Spleen (tissue), 11 donors: ENCODE measurements around the gene CNIH2. TPM values are rescaled to one million over a fixed set of nuclear protein-coding genes. Genes with fewer than 3 reads are reported as not detected.

Source experiments
- DNase-seq: peaks from one replicate; pipeline ENCODE4 v3.0.0-alpha.2; 2020
- H3K27ac ChIP-seq, 8 donors: fragments of 200-600 bp; sonication (generic) in 7 of 8; 1 replicate in 4 of 8; 2 replicates in 4 of 8; pipeline versions ENCODE4 v1.5.0 to v1.8.0; 2016 to 2021; ENCODE audit warnings: inconsistent platforms in 4 of 8, mild to moderate bottlenecking in 4 of 8, moderate library complexity in 1 of 8
- H3K27me3 ChIP-seq, 7 donors: fragments of 200-600 bp; sonication (generic) in 6 of 7; replicated peaks in 1 of 7; 1 replicate in 4 of 7; 2 replicates in 3 of 7; pipeline versions ENCODE4 v1.5.0 to v1.8.0; 2016 to 2021; ENCODE audit warnings: inconsistent platforms in 3 of 7, mild to moderate bottlenecking in 1 of 7
- H3K36me3 ChIP-seq, 6 donors: fragments of 200-600 bp; sonication (generic) in 5 of 6; 1 replicate in 4 of 6; 2 replicates in 2 of 6; pipeline versions ENCODE4 v1.5.0 to v1.8.0; 2016 to 2021; ENCODE audit warnings: inconsistent platforms in 2 of 6
- H3K4me1 ChIP-seq, 6 donors: fragments of 200-600 bp; sonication (generic) in 5 of 6; 1 replicate in 3 of 6; 2 replicates in 3 of 6; pipeline versions ENCODE4 v1.5.0 to v1.8.0; 2016 to 2021; ENCODE audit warnings: inconsistent platforms in 3 of 6
- H3K4me3 ChIP-seq, 8 donors: fragments of 200-600 bp; sonication (generic) in 7 of 8; 1 replicate in 4 of 8; 2 replicates in 4 of 8; pipeline versions ENCODE4 v1.5.0 to v1.8.0; 2016 to 2021; ENCODE audit warnings: inconsistent platforms in 4 of 8, mild to moderate bottlenecking in 4 of 8, moderate library complexity in 2 of 8
- H3K9me3 ChIP-seq, 8 donors: fragments of 200-600 bp; sonication (generic) in 7 of 8; 1 replicate in 4 of 8; 2 replicates in 4 of 8; pipeline versions ENCODE4 v1.5.0 to v1.8.0; 2016 to 2021; ENCODE audit warnings: inconsistent platforms in 4 of 8
- CTCF ChIP-seq, 11 experiments: fragments of 200-600 bp in 7 of 11; fragments of 450-650 bp in 4 of 11; sonication (generic) in 4 of 11; IDR thresholded peaks in 8 of 11; conservative IDR thresholded peaks in 3 of 11; 1 replicate in 7 of 11; 2 replicates in 4 of 11; pipeline versions ENCODE4 v1.4.0 to v1.8.0; 2016 to 2021; ENCODE audit warnings: antibody characterized with exemption in 11 of 11, inconsistent platforms in 4 of 11, mild to moderate bottlenecking in 1 of 11
- POLR2A ChIP-seq, 3 donors: fragments of 450-650 bp; IDR thresholded peaks; one replicate each; pipeline ENCODE4 v1.5.1; 2017; ENCODE audit warnings: antibody characterized with exemption in 3 of 3, mild to moderate bottlenecking in 1 of 3
- POLR2AphosphoS5 ChIP-seq, 3 donors: sonication (generic); formaldehyde crosslinking; IDR thresholded peaks; one replicate each; pipeline ENCODE4 v1.5.1; 2017; ENCODE audit warnings: antibody characterized with exemption in 3 of 3
- WGBS, 5 donors: extraction: QIAGEN DNeasy Blood & Tissue Kit in 3 of 5; methylation state at CpG; one replicate each; pipeline versions ENCODE4 v1.1.5 to v1.1.7; 2013 to 2018; 5-methylcytosine and 5-hydroxymethylcytosine counted together
- intact Hi-C: fragments of 100-400 bp; cut with DNase I; formaldehyde crosslinking; loops from one replicate; pipeline ENCODE4 v1.15.0; 2023; ENCODE audit warnings: low total_unique reads
- polyA plus RNA-seq, 3 donors: library from polyadenylated mRNA; stranded (reverse); fragments of 200-250 nt; gene quantifications; one replicate each; pipeline ENCODE4 v1.2.1, GENCODE V29; 2013
- total RNA-seq, 7 donors: library from RNA; depleted of rRNA in 3 of 7; stranded (reverse); fragments of >200 nt in 3 of 7; fragmentation: NEBNext Ultra II Directional in 4 of 7; extraction: Animal tissue kit (Norgen Biotek cat#: 25700) in 4 of 7; gene quantifications; one replicate each; pipeline versions ENCODE4 v1.1.0 to v1.2.1, GENCODE V29; 2016 to 2021
- donor health status: healthy with polysubstance abuse.
- donor health status: DM: no; HTN: no; CAD: no; lungs with moderate emphysema.
- donor health status: DM: no; HTN: no; CAD: no.
- donor health status: Bipolar disorder and iron deficiency.
- donor health status: healthy.
- donor health status: DM: no; HTN: no; CAD: no.
- donor health status: DM: yes; HTN: yes; CAD: no.

The CNIH2 gene
- total and polyA plus RNA-seq, 10 donors, result 0.20 to 1.9 (median 0.77) TPM; not detected in 2

- intact Hi-C loops, result no loop called here
- whole genome bisulfite sequencing, 5 donors, result 80 to 87% (median 82%) methylated on average over 53 to 123 of the region's 123 CpGs
- Histone ChIP-seq H3K27me3 (peaks cover 0 to 73% (median 37%) of the 10 kb centered on the region in 7 donors), H3K4me3 (no peak overlapping the region), H3K27ac (no peak overlapping the region), H3K4me1 (peaks cover 3 to 28% (median 16%) of the 10 kb centered on the region in 6 donors), H3K36me3 (no peaks in the 10 kb centered on the region), H3K9me3 (no peaks in the 10 kb centered on the region)
- TF ChIP-seq POLR2AphosphoS5 (IDR thresholded peaks at IDR 0.05), result no peak
- no peak for TF ChIP-seq POLR2A (IDR thresholded peaks at IDR 0.05)
- TF ChIP-seq CTCF (IDR thresholded peaks at IDR 0.05 in 8 of 11, conservative IDR thresholded peaks at IDR 0.05 in 3 of 11), result no peak
- no peak for DNase-seq
These were observed 16.9 kb downstream of the CNIH2 start for GRCh38 chr11:66294626-66295620.

- Histone ChIP-seq H3K4me1 (peaks cover 0 to 2% (median 0%) of the 10 kb centered on the region in 6 donors), H3K27me3 (peaks cover 0 to 47% (median 23%) of the 10 kb centered on the region in 7 donors), H3K36me3 (no peaks in the 10 kb centered on the region), H3K9me3 (no peaks in the 10 kb centered on the region), H3K27ac (no peak overlapping the region), H3K4me3 (no peak overlapping the region)
- 53 to 72% (median 68%) methylated on average over 8 of the region's 8 CpGs for WGBS, 5 donors
- intact Hi-C loops, result no loop called here
- DNase-seq, result no peak
- TF ChIP-seq POLR2AphosphoS5 (IDR thresholded peaks at IDR 0.05) (no peak), CTCF (IDR thresholded peaks at IDR 0.05 in 8 of 11, conservative IDR thresholded peaks at IDR 0.05 in 3 of 11) (no peak), POLR2A (IDR thresholded peaks at IDR 0.05) (no peak)
These were observed 19.6 kb downstream of the CNIH2 start for GRCh38 chr11:66297610-66298009.

GRCh38 chr11:66299186-66299585 lies 21.2 kb downstream of the CNIH2 start:
- Histone ChIP-seq H3K36me3 (no peaks in the 10 kb centered on the region), H3K27me3 (peaks cover 0 to 31% (median 10%) of the 10 kb centered on the region in 7 donors), H3K4me3 (no peak overlapping the region), H3K9me3 (no peaks in the 10 kb centered on the region), H3K27ac (no peak overlapping the region), H3K4me1 (no peaks in the 10 kb centered on the region)
- intact Hi-C loops, result no loop called here
- TF ChIP-seq POLR2A (IDR thresholded peaks at IDR 0.05) (no peak), POLR2AphosphoS5 (IDR thresholded peaks at IDR 0.05) (no peak), CTCF (IDR thresholded peaks at IDR 0.05 in 8 of 11, conservative IDR thresholded peaks at IDR 0.05 in 3 of 11) (no peak)
- 61 to 79% (median 65%) methylated on average over 3 of the region's 3 CpGs for WGBS, 5 donors
- no peak for DNase-seq

GRCh38 chr11:66302656-66303055 lies 24.7 kb downstream of the CNIH2 start:
- Histone ChIP-seq H3K4me1 (no peaks in the 10 kb centered on the region), H3K9me3 (no peaks in the 10 kb centered on the region), H3K27ac (no peak overlapping the region), H3K36me3 (no peaks in the 10 kb centered on the region), H3K4me3 (no peak overlapping the region), H3K27me3 (no peaks in the 10 kb centered on the region)
- 85 to 92% (median 86%) methylated on average over 12 of the region's 12 CpGs for WGBS, 5 donors
- intact Hi-C loops, result no loop called here
- TF ChIP-seq POLR2AphosphoS5 (IDR thresholded peaks at IDR 0.05) (no peak), CTCF (IDR thresholded peaks at IDR 0.05 in 8 of 11, conservative IDR thresholded peaks at IDR 0.05 in 3 of 11) (no peak), POLR2A (IDR thresholded peaks at IDR 0.05) (no peak)
- DNase-seq, result no peak
